Cardiac septum (tissue), 1 donor: ENCODE results near the gene SYP. TPM values are rescaled to one million over a fixed set of nuclear protein-coding genes. Genes with fewer than 3 reads are reported as not detected.
A peak's percentile ranks its signal among the peaks of the same experiment; 100 is the strongest.
"Not testable (repeated sequence)": the region's sequence is repeated elsewhere in the genome, so short reads cannot be mapped to it uniquely, and the experiment has no call there.

Experiments
- DNase-seq: peaks from one replicate; pipeline ENCODE4 v3.0.0-alpha.2; 2020; ENCODE audit warnings: low spot score
- intact Hi-C: fragments of 100-400 bp; cut with DNase I; formaldehyde crosslinking; loops from one replicate; pipeline ENCODE4 v1.14.0; 2022
- total RNA-seq: library from RNA; stranded (reverse); fragmentation: NEBNext Ultra II Directional; extraction: Animal tissue kit (Norgen Biotek cat#: 25700); gene quantifications from one replicate; pipeline ENCODE4 v1.2.1, GENCODE V29; 2021
- donor health status: DM: no; HTN: no; CAD: no.

The SYP gene
- total RNA-seq, 1 donor from 2014 or later, result 1.2 TPM

DNA sequence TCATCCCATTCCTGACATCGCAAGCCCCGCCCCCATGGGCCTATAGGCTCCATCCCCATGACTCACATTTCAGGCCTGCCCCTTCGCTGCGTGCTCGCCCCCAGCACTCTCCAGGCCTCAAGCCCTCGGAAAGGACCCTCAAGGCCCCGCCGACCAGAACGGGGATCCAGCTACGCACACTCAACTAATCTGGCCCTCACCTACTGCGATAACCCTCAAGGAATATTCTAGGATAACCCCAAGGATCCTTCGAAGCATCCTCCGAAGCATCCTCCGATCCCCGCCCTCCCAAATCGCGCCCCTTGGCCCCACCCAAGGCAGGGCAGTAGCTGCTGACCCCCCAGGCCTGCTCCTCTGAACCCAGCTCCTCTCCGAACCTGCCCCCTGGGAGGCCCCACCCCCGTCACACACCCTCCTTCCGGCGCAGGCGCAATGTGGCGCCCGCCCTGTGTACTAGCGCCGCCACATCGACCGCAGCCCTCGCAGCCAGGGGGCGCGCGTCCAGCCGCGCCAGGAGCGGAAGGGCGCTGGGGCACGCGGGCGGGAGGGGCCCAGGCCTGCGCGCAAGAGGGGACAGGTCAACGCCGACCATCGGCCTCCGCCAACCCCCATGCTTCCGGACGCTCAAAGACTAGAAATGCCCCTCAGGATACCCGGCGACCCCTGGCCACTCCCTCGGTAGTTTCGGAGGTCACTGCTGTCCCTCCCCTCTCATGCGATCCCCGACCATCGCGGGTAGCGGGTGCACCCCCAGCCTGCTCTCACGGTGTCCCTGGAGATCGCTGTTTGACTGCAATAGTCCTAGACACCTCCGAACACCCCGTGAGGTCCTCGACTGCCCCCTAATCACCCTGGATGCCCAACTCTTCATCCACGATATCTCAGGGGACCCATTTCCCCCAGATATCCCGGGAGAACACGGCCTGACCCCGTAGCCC, 43.8 kb downstream of the SYP start:
- peak; percentile 94 for DNase-seq
- intact Hi-C loops, result no loop called here

GRCh38 chrX:49155243-49155899, 44.6 kb downstream of the SYP start:
- DNase-seq, result no peak
- intact Hi-C loops, result no loop called here

DNA sequence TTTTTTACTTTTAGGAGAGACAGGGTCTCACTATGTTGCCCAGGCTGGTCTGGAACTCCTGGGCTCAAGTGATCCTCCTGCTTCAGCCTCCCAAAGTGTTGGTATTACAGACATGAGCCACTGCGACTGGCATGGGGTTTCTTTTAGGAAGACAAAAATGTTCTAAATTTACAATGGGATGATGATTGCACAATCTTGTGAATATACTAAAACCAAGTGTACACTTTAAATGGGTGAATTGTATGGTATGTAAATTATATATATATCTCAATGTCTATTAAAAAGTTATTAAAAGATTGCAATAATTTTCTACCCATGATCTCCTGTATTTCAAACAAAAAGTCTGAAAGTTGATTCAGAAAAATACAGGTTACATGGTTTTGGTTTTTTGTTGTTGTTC, 46.5 kb downstream of the SYP start:
- intact Hi-C loops, result no loop called here
- DNase-seq, result no peak

DNA sequence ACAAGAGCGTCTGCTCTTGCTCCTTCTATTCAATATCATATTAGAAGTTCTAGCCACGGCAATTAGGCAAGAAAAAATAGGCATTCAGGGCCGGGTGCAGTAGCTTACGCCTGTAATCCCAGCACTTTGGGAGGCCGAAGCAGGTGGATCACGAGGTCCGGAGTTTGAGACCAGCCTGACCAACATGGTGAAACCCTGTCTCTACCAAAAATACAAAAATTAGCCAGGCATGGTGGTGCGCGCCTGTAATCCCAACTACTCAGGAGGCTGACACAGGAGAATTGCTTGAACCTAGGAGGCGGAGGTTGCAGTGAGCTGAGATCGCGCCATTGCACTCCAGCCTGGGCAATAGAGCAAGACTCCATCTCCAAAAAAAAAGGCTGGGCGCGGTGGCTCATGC, 50.7 kb downstream of the SYP start:
- DNase-seq, intact Hi-C loops: not testable (repeated sequence)

- intact Hi-C loops, DNase-seq: not testable (repeated sequence)
Observed at GRCh38 chrX:49148390-49149100, 51.4 kb downstream of the SYP start.

GRCh38 chrX:49147936-49148335, 52.1 kb downstream of the SYP start:
- intact Hi-C loops, result no loop called here
- DNase-seq, result no peak

DNA sequence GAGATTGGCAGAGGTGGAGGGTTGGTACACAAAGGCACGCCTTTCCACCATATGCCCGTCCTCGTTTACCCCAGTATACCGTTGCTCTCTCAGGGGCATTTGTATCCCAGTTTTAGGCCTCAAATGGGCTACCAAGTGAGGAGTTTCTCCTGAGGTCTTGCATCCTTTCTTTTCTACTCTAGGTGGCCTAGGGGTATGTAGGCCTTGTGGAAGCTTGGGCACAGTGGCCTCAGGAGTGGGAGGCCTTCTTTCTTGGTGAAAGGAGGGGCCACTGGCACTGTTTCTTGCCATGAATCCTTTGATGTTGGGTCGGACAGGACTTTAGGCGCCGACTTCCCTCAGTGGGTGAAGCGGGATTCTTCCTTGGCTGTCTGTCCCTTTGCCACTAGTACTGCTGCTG, 52.7 kb downstream of the SYP start:
- no peak for DNase-seq
- intact Hi-C loops, result no loop called here

- intact Hi-C loops, DNase-seq: not testable (repeated sequence)
Observed at GRCh38 chrX:49143154-49143553, 56.8 kb downstream of the SYP start.

- DNase-seq, intact Hi-C loops: not testable (repeated sequence)
Observed at GRCh38 chrX:49142264-49142663, 57.7 kb downstream of the SYP start.

GRCh38 chrX:49139713-49140112, 60.3 kb downstream of the SYP start:
- intact Hi-C loops, result no loop called here
- DNase-seq, result no peak

Other genes starting within 250 kb of the SYP start
- gene OTUD5, start 242.6 kb downstream of the SYP start, total RNA-seq, result 29.1 TPM
- 0.27 TPM for gene KCND1, start 228.3 kb downstream of the SYP start, total RNA-seq
- gene GRIPAP1, start 197.9 kb downstream of the SYP start, total RNA-seq, result 24.9 TPM
- gene TFE3, start 156.8 kb downstream of the SYP start, total RNA-seq, result 21.9 TPM
- 1.7 TPM for gene CCDC120, start 141.2 kb downstream of the SYP start, total RNA-seq
- gene PRAF2, start 126.2 kb downstream of the SYP start, total RNA-seq, result 14.8 TPM
- gene WDR45, start 120.3 kb downstream of the SYP start, total RNA-seq, result 68.1 TPM
- 18.7 TPM for gene GPKOW, start 76.5 kb downstream of the SYP start, total RNA-seq
- gene MAGIX, start 37.4 kb downstream of the SYP start, total RNA-seq, result 3.4 TPM
- gene PLP2, start 28.3 kb downstream of the SYP start, total RNA-seq, result 84.9 TPM
- 10.3 TPM for gene PRICKLE3, start 13.8 kb downstream of the SYP start, total RNA-seq
- 0.08 TPM for gene CACNA1F, start 33.1 kb upstream of the SYP start, total RNA-seq
- 10.6 TPM for gene CCDC22, start 35.3 kb upstream of the SYP start, total RNA-seq
- gene FOXP3, start 64.5 kb upstream of the SYP start, total RNA-seq, result 0.11 TPM
- gene PPP1R3F, start 69.6 kb upstream of the SYP start, total RNA-seq, result 23.4 TPM
- not detected for gene GAGE10, start 103.5 kb upstream of the SYP start, total RNA-seq
- gene GAGE12J, start 121.8 kb upstream of the SYP start, total RNA-seq, result not detected
- not detected for gene GAGE13, start 131.4 kb upstream of the SYP start, total RNA-seq